ENCODE results near the gene ECE1. TPM values are rescaled to one million over a fixed set of nuclear protein-coding genes. Genes with fewer than 3 reads are reported as not detected.

ECE1 gene
- total and polyA plus RNA-seq, 2 experiments from 2014 or later = 82.3 to 100 TPM

DNA sequence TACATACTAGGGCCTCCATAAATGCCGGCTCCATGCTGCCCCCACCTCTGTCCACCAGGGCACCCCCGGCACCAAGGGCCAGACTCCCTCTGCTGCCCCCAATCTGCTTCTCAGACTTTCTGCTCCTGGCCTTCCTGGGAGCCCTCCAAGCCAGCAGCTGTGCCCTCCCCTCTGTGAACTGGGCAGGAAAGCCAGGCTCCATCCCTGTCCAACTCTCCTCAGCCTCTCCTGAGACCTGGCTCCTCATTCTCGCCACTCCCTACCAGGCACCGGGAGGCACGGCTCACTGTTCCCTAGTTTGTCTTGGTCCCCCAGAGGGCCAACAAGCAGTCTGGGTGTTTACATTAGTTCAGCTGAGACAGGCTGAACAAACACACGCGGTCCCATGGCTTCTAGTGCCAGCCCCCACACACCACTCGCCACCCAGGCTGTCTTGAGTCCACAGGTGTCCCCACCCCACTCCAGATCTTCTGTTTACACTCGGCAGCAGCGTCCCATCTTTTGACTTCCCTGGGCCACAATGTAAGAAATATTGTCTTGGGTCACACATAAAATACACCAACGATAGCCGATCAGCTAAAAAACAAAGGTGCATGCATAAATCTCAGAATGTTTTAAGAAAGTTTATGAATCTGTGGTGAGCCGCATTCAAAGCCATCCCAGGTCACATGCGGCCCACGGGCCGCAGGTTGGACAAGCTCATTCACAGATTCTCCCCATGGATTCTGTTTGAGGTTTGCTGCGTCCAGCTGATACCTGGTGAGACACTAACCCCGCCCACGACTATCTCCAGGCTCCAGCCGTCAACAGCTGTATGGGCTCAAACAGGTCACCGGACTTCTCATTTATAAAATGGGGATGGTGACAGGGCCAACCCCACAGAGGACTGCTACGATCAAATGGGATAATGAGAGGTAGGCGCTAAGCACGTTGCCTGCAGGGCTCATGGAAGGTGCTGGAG, 29.5 kb upstream of the ECE1 start:
- H3K36me3 ChIP-seq (ENCODE audit: low read depth) = no peaks in the 10 kb centered on the region
- DNase-seq = peak; percentile 36
- peaks cover 36% of the 10 kb centered on the region for H3F3A ChIP-seq (ENCODE audit: insufficient read depth)
- no peaks in the 10 kb centered on the region for H3K9me3 ChIP-seq (ENCODE audit: low read depth)
- peak overlapping the region; percentile 17; the same call in 1 of the 2 replicates for H3K9ac ChIP-seq
- H4K20me1 ChIP-seq (ENCODE audit: insufficient read depth) = no peaks in the 10 kb centered on the region
- no peak overlapping the region for H3K4me2 ChIP-seq (ENCODE audit: unreplicated experiment)
- no peak overlapping the region for H2AFZ ChIP-seq
- H3K27ac ChIP-seq = peak overlapping the region; percentile 93
- WGBS, 2 experiments (ENCODE audit: low coverage in 1 of 2, low lambda C conversion rate in 2 of 2, missing lambda C conversion rate in 2 of 2) = 63 to 66% methylated on average over 23 to 24 of the region's 24 CpGs
- no peaks in the 10 kb centered on the region for H3K9me2 ChIP-seq (ENCODE audit: insufficient read depth)
- no peak for TF ChIP-seq EZH2 (IDR thresholded peaks at IDR 0.05; ENCODE audit: insufficient read depth, poor library complexity, severe bottlenecking)
- TF ChIP-seq EZH2phosphoT487 (IDR thresholded peaks at IDR 0.05; ENCODE audit: insufficient read depth, low read depth) = no peak
- H3K27me3 ChIP-seq (replicated peaks; ENCODE audit: insufficient read depth) = no peaks in the 10 kb centered on the region
- H3K4me3 ChIP-seq = no peak overlapping the region
- H3K4me1 ChIP-seq (ENCODE audit: insufficient read depth) = peaks cover 71% of the 10 kb centered on the region
- in situ Hi-C loops (cut with MboI) = no loop called here
- H3K79me2 ChIP-seq (ENCODE audit: insufficient read depth) = peaks cover 67% of the 10 kb centered on the region

DNA sequence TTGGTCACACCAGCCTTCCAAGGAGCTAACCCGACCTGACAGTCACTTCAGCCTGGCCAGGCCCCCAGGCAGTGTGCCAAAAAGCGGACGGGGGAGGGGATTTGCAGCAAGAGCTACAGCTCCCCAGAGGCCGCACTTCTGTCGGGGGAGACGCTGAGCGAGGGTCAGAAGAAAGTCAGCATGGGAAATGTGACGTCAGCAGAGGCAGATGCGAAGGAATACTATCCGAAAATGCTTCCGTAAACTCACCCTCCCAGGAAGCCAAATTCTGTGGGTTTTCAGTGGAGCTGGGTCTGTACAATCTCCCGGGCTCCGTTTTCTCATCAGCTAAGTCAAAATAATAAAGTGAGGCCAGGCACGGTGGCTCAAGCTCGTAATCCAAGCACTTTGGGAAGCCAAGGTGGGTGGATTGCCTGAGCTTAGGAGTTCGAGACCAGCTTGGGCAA, 28.5 kb upstream of the ECE1 start:
- WGBS, 2 experiments (ENCODE audit: low coverage in 1 of 2, low lambda C conversion rate in 2 of 2, missing lambda C conversion rate in 2 of 2) = 17% methylated on average over 16 of the region's 16 CpGs
- H3K27ac ChIP-seq = peak overlapping the region; percentile 93
- peaks cover 34% of the 10 kb centered on the region for H3F3A ChIP-seq (ENCODE audit: insufficient read depth)
- no peaks in the 10 kb centered on the region for H4K20me1 ChIP-seq (ENCODE audit: insufficient read depth)
- peaks cover 71% of the 10 kb centered on the region for H3K4me1 ChIP-seq (ENCODE audit: insufficient read depth)
- no peaks in the 10 kb centered on the region for H3K9me3 ChIP-seq (ENCODE audit: low read depth)
- in situ Hi-C loops (cut with MboI) = no loop called here
- peak overlapping the region; percentile 39 for H2AFZ ChIP-seq
- H3K36me3 ChIP-seq (ENCODE audit: low read depth) = no peaks in the 10 kb centered on the region
- no peak overlapping the region for H3K4me3 ChIP-seq
- DNase-seq = peak; percentile 81
- TF ChIP-seq EZH2phosphoT487 (IDR thresholded peaks at IDR 0.05; ENCODE audit: insufficient read depth, low read depth) (no peak), EZH2 (IDR thresholded peaks at IDR 0.05; ENCODE audit: insufficient read depth, poor library complexity, severe bottlenecking) (no peak)
- H3K79me2 ChIP-seq (ENCODE audit: insufficient read depth) = peaks cover 76% of the 10 kb centered on the region
- H3K9me2 ChIP-seq (ENCODE audit: insufficient read depth) = no peaks in the 10 kb centered on the region
- no peaks in the 10 kb centered on the region for H3K27me3 ChIP-seq (replicated peaks; ENCODE audit: insufficient read depth)
- peak overlapping the region; percentile 77 for H3K9ac ChIP-seq
- peak overlapping the region; percentile 2 for H3K4me2 ChIP-seq (ENCODE audit: unreplicated experiment)

DNA sequence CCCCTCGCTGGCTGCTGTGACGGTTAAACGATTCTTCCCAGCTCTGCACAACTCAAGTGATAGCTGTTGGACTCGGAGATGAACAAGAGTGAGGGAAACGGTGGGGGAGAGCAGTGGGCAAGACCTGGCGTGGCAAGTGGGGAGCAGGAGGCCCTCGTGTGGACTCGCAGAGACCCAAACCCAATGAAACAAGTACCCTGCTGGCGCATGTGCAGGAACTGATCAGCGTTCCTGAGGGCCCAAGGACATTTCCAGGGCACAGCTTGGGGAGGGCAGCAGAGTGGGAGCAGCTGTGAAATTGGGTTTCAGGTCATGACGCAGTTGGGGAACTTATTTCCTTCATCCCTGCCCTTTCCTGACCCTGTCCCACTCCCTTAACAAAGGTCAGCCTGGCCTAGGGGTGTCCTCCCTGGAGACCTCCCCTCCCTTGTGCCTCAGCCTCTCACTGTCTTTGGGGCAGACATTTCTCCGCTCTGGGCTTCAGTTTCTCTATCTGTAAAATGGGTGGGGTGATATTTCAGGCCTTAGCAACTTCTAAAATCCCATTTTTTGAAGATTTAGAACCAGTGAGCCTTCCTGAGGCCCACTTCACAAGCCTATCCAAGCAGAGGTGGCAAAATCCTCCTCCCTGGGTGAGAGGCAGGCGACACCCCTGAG, 27.9 kb upstream of the ECE1 start:
- Histone ChIP-seq H3K27ac (peak overlapping the region; percentile 93), H4K20me1 (ENCODE audit: insufficient read depth) (no peaks in the 10 kb centered on the region), H3K4me1 (ENCODE audit: insufficient read depth) (peaks cover 70% of the 10 kb centered on the region), H3K9me3 (ENCODE audit: low read depth) (no peaks in the 10 kb centered on the region), H3K4me3 (no peak overlapping the region), H3K36me3 (ENCODE audit: low read depth) (no peaks in the 10 kb centered on the region), H3K27me3 (replicated peaks; ENCODE audit: insufficient read depth) (no peaks in the 10 kb centered on the region), H3K79me2 (ENCODE audit: insufficient read depth) (peaks cover 77% of the 10 kb centered on the region), H3K9ac (peak overlapping the region; percentile 77), H2AFZ (peak overlapping the region; percentile 39), H3F3A (ENCODE audit: insufficient read depth) (peaks cover 36% of the 10 kb centered on the region), H3K4me2 (ENCODE audit: unreplicated experiment) (peak overlapping the region; percentile 58), H3K9me2 (ENCODE audit: insufficient read depth) (no peaks in the 10 kb centered on the region)
- 61 to 65% methylated on average over 13 of the region's 13 CpGs for WGBS, 2 experiments (ENCODE audit: low coverage in 1 of 2, low lambda C conversion rate in 2 of 2, missing lambda C conversion rate in 2 of 2)
- TF ChIP-seq EZH2phosphoT487 (IDR thresholded peaks at IDR 0.05; ENCODE audit: insufficient read depth, low read depth) = no peak
- TF ChIP-seq EZH2 (IDR thresholded peaks at IDR 0.05; ENCODE audit: insufficient read depth, poor library complexity, severe bottlenecking) = no peak
- in situ Hi-C loops (cut with MboI) = no loop called here
- DNase-seq = no peak

DNA sequence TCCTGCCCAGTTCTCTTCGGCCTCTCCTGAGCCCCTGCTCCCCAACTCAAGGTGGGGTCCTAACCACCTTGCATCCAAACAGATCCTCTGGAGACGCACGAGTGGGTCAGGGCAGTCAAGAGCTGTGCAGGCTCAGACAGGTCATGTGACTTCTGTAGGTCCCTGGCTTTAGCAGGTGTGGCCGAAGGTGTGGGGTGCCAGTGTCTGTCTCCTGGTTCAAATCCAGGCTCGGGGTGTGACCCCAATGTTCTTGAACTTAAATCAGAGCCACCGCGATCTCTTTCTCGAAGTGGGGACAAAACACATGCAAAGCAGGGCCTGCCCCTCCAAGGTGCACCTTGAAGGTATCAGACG, 27.4 kb upstream of the ECE1 start:
- in situ Hi-C loops (cut with MboI) = no loop called here
- Histone ChIP-seq H2AFZ (0 out of 2 replicates have a peak overlapping the region, but pooled peaks have one; percentile 27), H3K4me2 (ENCODE audit: unreplicated experiment) (peak overlapping the region; percentile 58)

More for the DNA sequence above, 27.4 kb upstream of the ECE1 start:
- Histone ChIP-seq H3K9me3 (ENCODE audit: low read depth) (no peaks in the 10 kb centered on the region), H3K27ac (peak overlapping the region; percentile 93), H3K36me3 (ENCODE audit: low read depth) (no peaks in the 10 kb centered on the region), H3F3A (ENCODE audit: insufficient read depth) (peaks cover 37% of the 10 kb centered on the region), H3K4me1 (ENCODE audit: insufficient read depth) (peaks cover 70% of the 10 kb centered on the region), H3K9ac (peak overlapping the region; percentile 77), H3K79me2 (ENCODE audit: insufficient read depth) (peaks cover 77% of the 10 kb centered on the region), H4K20me1 (ENCODE audit: insufficient read depth) (no peaks in the 10 kb centered on the region), H3K9me2 (ENCODE audit: insufficient read depth) (no peaks in the 10 kb centered on the region), H3K27me3 (replicated peaks; ENCODE audit: insufficient read depth) (no peaks in the 10 kb centered on the region), H3K4me3 (no peak overlapping the region)
- 20 to 23% methylated on average over 8 to 9 of the region's 9 CpGs for WGBS, 2 experiments (ENCODE audit: low coverage in 1 of 2, low lambda C conversion rate in 2 of 2, missing lambda C conversion rate in 2 of 2)
- DNase-seq = no peak
- TF ChIP-seq EZH2phosphoT487 (IDR thresholded peaks at IDR 0.05; ENCODE audit: insufficient read depth, low read depth) (no peak), EZH2 (IDR thresholded peaks at IDR 0.05; ENCODE audit: insufficient read depth, poor library complexity, severe bottlenecking) (no peak)
